ENCODE results near the gene PMM1.
"Not testable (repeated sequence)": the region's sequence is repeated elsewhere in the genome, so short reads cannot be mapped to it uniquely, and the experiment has no call there.

The PMM1 gene

DNA sequence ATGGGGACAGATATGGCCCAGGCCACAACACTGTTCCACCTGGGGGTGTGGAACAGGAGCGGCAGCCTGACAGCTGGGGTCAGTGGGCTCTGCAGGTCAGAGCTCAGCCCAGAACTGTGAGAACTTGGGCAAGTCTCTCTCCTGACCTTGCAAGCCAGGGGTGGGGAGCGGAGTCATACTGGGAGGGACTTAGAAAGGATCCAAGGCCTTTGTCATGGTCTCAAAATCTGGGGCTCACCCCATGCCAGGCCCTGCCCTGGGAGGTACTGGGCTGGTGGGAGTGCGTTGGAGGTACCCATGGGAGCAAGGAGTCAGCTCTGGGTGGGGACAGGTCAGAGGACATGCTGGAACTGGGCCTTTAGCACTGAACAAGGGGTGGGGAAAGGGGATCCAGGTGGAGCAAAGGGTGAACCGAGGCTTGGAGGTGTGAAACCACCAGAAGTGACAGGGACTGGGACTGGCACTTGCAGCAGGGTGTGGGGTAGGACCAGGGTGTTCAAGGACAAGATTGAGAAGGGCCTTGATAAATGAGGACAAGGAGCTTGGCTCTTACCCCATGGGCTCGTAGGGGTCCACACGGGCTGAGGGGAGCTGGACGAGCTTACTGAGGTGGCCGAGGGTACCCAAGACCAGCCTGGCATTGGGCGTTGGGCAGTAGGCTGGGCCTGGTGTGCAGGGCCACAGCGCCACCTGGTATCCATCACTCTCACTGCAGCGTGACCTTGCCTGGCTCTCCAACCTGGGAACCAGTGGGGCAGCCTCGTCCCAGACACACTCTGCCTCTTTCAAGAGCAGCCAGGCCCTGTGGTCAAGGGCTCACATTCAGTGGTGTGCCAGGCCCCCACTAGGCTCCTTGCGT, 7.4 kb upstream of the PMM1 start:
- peak; percentile 12 for DNase-seq

- no peak for DNase-seq
These were observed 6.1 kb upstream of the PMM1 start for GRCh38 chr22:41595703-41596102.

- DNase-seq: not testable (repeated sequence)
These were observed 3.8 kb upstream of the PMM1 start for GRCh38 chr22:41593336-41593960.

DNA sequence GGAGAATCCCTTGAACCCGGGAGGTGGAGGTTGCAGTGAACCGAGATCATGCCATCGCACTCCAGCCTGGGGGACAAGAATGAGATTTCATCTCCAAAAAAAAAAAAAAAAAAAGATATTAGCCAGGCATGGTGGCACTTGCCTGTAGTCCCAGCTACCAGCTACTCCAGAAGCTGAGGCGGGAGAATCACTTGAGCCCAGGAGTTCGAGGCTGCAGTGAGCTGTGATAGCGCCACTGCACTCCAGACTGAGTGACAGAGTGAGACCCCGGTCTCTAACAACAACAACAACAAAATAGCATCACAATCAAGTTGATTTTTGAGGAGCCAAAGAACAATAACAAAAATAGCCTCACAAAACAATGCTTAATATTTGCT, 2.3 kb downstream of the PMM1 start:
- DNase-seq: no peak

- no peak for DNase-seq
These were observed 3.7 kb downstream of the PMM1 start for GRCh38 chr22:41585898-41586297.

- no peak for DNase-seq
These were observed 4.8 kb downstream of the PMM1 start for GRCh38 chr22:41584881-41585280.

GRCh38 chr22:41582694-41583093, 6.9 kb downstream of the PMM1 start:
- no peak for DNase-seq

- DNase-seq: no peak
These were observed 9.7 kb downstream of the PMM1 start for GRCh38 chr22:41579997-41580355.

- no peak for DNase-seq
These were observed 10.2 kb downstream of the PMM1 start for GRCh38 chr22:41579297-41579996.

DNA sequence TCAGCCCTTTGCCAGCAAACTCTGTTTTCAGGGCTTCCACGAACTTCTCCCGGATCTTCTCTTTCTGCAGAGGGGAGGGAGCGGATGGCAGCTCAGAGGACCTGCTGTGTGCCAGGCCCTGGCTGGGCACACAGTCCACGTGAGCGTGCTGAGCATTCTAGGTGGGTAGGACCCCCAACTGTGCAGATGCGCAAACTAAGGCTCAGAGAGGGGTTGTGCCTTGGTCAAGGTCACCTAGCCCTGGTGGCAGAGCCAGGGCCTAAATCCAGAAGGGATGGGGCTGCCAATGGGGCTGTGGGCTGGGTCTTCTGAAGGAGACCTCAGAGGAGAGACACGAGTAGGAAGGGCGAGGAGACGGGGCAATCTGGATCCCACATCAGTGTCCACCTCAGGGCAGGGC, 10.8 kb downstream of the PMM1 start:
- DNase-seq: no peak

DNA sequence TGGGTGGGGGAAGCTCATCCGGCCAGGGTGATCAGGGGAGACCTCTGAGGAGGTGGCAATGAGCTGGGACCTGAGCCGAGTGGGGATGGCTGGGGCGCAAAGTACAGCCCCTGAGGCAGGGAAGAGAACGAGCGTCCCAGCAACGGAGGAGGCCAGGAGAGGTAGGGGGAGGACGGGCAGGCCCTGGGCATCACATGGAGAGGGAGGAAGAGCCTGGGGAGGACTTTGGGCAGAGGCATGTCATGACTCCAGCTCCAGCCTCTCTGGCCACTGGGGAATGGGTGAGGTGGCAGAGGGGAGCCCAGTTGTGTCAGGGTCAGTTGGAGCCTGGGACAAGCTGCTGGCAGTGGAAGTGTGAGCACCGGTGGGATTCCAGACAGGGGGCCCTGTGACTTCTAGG, 11.5 kb downstream of the PMM1 start:
- DNase-seq: no peak

GRCh38 chr22:41576877-41577276, 12.8 kb downstream of the PMM1 start:
- peak; percentile 20 for DNase-seq

GRCh38 chr22:41575533-41575932, 14.1 kb downstream of the PMM1 start:
- DNase-seq: no peak

GRCh38 chr22:41574847-41575381, 14.7 kb downstream of the PMM1 start:
- DNase-seq: no peak

DNA sequence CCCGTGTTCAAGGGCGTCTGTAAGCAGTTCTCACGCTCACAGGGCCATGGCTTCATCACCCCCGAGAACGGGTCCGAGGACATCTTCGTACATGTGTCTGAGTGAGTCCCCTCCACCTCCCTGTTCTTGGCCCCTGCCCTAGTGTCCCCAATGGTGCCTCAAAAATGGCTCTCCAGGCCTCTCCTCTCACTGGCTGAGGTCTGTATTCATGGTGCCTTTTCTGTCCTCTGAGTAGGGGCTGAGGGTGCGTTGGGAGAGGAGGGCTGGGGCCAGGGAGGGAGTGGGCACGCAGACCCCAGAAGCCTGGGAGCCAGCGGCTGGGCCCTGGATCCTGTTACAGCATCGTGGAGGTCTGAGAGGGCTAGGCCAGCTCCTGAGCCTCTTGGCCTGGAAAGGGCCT, 16.0 kb downstream of the PMM1 start:
- no peak for DNase-seq

GRCh38 chr22:41572305-41572704, 17.3 kb downstream of the PMM1 start:
- not testable (repeated sequence) for DNase-seq

DNA sequence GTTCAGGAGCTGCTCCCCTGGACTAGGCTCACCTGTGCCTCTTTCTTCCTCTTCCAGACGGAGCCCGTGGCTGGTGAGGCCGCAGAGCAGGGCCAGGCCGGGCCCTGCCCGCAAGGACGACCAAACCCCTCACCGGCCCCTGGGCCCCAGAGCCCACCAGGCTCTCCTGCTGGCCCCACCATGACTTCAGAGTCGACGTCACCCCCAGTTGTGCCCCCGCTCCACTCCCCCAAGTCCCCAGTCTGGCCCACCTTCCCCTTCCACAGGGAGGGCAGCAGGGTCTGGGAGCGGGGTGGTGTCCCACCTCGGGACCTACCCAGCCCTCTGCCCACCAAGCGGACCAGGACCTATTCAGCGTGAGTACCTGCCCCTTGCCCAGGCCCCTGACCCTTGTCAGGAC, 17.9 kb downstream of the PMM1 start:
- DNase-seq: no peak

DNA sequence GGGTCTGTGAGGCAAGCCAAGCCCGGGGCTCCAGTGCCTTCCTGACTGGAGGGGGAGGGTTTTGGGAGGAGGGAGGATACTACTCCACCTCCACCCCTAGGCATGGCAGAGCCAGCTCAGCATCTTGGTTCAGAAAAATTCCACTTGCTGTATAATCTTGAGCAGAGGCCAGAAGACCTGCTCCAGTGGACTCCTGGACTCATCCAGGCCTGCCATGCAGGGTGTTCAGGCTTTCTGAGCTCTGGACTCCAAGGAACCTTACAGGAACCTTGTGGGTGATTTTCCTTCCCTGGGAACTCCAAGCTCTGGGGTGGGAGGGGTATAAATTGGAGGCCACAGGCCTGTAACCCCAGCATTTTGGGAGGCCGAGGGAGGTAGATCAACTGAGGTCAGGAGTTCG, 19.4 kb downstream of the PMM1 start:
- no peak for DNase-seq

- no peak for DNase-seq
These were observed 20.8 kb downstream of the PMM1 start for GRCh38 chr22:41568811-41569210.

DNA sequence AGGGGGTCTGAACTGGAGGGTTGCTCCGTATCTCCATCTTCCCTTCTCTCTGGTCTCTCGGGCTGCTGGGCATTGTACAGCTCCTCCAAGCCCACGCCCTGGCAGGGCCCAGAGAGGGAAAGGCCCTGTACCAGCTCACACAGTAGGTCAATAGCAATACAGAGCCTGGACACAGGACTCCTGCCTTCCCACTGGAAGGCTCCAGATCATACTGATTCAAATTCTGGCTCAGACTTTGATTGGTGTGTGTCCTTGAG, 22.2 kb downstream of the PMM1 start:
- no peak for DNase-seq

- no peak for DNase-seq
These were observed 24.1 kb downstream of the PMM1 start for GRCh38 chr22:41565403-41566054.

DNA sequence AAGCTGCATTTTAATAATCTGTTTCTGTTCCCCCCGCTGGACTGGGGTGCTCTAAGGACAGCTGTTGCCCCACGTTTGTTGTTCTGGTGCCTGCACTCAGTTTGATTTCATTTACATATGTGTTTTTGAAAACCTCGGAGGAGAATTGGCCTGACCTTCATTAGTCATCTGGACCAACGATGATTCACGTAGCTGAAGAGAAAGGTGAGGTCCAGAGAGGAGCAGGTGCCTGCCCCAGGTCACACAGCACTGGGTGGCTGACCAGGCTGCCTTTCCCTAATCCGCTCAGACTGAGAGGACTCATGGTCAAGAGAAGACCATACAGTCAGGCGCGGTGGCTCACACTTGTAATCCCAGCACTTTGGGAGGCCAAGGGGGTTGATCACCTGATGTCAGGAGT, 25.1 kb downstream of the PMM1 start:
- no peak for DNase-seq

DNA sequence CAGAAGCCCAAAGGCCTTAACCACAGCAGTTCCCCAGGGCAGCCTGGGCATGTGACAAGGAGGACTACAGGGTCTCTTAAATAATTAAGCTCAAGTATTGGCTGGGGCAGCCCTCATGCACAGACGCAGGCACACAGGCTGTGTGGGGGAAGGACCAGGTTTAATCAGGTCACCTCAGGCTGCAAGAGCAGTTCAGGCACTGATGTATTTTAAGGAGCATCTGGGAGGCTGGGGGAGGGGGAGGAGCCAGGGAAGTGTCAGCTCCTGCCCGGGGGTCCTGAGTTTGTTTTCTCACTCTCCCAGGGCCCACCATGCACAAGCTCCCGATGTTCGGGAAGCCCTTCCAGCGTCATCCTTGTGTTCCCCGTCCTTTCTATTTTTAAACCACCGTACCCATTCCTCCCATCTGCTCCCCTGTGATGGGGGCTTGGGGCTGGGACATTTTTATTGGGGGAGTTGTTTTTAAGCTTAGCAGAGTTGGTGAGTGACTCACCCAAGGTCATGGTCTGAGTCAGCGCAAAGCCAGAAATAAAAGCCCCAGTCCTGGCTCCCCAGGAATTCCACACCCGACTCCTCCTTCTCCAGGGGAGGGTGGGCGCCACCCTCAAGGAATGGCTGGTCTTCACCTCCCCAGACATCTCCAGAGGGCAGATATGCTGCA, 26.5 kb downstream of the PMM1 start:
- no peak for DNase-seq

Data from activated naive CD4-positive, alpha-beta T cell treated with Interleukin-2 at 50 U/mL for 16 hours (primary cell).